ES-I3 (cell line): ENCODE data around the gene MEP1B.

ENCODE experiments used
- H3K36me3 ChIP-seq: 2 replicates; pipeline ENCODE4 v1.6.1; 2013; ENCODE audit warnings: mild to moderate bottlenecking, low read length, control low read depth, moderate library complexity; ENCODE audit not compliant: insufficient read depth
- H3K4me1 ChIP-seq: 2 replicates; pipeline ENCODE4 v1.6.1; 2013; ENCODE audit warnings: mild to moderate bottlenecking, control low read depth, low read length; ENCODE audit not compliant: insufficient read depth
- H3K9ac ChIP-seq: 2 replicates; pipeline ENCODE4 v1.6.1; 2013; ENCODE audit warnings: low read depth, mild to moderate bottlenecking, low read length, moderate library complexity
- H3K9me3 ChIP-seq: 2 replicates; pipeline ENCODE4 v1.6.1; 2013; ENCODE audit warnings: mild to moderate bottlenecking, low read length, moderate library complexity; ENCODE audit not compliant: control insufficient read depth, insufficient read depth

Gene MEP1B

GRCh38 chr18:32267463-32267862, 77.6 kb downstream of the MEP1B start:
- Histone ChIP-seq H3K9me3 (no peaks in the 10 kb centered on the region), H3K4me1 (no peaks in the 10 kb centered on the region), H3K36me3 (no peaks in the 10 kb centered on the region), H3K9ac (no peak overlapping the region)
